Fibroblast of the conjunctiva (primary cell): ENCODE measurements around the gene TSSC4.

Experiments
- DNase-seq: peaks from one replicate; pipeline ENCODE4 v3.0.0-alpha.2; 2010; ENCODE audit warnings: low read depth

The TSSC4 gene

DNA sequence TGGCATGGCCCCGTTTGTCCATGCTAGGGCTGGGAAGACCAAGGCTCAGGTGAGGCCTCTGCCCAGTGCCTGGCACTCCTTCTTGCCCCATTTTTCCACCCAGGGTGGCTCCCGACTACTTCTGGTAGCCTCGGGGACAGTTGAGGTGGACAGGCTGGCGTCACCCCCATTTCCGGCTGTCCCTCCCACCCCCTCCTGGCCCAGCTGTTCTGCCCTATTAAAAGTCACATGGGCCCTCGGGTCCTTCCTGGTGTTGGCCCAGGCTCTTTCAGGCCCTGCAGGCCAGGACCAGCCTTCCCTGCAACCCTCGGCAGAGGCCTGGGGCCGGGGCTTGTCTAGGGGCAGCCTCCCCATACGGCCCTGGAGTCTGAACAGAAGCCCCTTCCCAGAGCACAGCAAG lies 14.0 kb upstream of the TSSC4 start:
- no peak for DNase-seq

DNA sequence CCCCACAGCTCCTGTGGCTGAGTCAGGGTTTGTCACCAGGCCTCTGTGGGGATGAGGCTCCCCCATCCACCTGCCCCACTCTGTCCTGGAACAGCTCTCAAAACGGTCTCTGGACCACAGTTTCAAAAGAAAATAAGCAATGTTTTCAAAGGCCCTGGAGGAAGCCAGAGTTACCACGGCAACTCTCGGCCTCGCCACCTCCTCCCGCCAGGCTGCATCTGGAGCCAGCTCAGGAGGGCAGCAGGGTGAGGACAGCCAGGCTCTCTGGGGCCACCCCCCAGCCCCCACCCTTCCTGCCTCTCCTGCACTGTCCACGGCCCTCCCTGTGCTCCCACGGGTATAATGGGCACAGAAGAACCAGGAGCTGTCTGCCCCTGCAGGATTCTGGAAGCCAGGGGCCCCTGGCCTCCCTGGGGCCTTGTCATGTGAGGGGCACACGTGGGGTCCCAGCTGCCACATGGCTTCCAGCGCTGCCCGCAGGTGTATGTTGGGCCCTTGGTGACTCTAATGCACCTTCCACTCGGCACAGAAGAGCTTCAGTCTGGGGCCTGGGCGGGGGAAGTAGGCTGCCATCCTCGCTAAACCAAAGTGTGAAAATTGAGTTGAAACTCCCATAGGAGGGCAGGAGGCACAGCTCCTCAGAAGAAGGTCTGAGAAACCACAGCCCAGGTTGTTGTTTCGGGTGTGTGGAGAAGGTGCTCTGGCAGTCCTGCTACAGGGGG lies 13.1 kb upstream of the TSSC4 start:
- peak; percentile 32 for DNase-seq

DNA sequence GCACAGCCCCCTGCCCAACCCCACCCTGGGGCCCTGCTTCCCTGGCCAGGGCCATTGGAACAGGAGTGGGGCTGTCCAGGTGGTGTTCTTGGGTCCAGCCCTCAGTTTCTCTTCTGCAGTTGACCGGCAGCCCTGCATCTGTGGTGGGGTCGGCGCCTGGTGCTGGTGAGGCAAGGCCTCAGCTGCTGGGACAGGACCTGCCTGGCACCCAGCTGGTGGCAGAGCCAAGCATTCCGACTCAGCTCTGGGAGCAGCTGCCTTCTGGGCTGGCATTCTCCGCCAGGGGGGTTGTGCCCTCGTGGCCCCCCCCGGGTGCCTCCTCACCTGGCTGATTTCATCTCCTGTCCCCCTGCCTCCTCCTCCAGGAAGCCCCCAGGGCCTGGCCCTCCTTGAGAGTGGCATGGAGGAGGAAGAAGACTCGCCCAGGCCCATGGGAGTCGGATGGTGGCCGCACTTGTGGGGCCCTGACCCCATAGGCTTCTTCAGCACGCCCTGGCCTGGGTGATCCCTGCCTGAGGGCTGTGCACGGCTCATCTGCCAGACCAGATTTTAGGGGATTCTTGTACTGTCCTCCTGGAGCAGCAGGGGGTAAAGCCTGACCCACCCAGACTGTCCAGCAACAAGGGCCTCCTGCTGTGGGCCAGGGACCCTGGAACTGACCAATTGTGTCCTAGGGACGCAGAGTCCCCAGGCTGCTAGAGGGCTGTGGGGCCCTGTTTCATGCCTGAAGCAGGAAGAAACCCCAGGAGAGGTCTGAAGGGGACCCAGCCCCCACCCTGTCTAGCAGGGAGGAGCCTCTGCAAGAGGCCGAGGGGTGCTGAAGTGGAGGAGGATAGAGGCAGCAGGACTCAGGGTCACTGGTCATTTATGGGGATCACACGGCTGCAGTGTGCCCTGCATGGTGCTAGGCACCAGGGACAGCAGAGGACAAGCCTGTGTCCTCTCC lies 11.8 kb upstream of the TSSC4 start:
- DNase-seq: no peak

DNA sequence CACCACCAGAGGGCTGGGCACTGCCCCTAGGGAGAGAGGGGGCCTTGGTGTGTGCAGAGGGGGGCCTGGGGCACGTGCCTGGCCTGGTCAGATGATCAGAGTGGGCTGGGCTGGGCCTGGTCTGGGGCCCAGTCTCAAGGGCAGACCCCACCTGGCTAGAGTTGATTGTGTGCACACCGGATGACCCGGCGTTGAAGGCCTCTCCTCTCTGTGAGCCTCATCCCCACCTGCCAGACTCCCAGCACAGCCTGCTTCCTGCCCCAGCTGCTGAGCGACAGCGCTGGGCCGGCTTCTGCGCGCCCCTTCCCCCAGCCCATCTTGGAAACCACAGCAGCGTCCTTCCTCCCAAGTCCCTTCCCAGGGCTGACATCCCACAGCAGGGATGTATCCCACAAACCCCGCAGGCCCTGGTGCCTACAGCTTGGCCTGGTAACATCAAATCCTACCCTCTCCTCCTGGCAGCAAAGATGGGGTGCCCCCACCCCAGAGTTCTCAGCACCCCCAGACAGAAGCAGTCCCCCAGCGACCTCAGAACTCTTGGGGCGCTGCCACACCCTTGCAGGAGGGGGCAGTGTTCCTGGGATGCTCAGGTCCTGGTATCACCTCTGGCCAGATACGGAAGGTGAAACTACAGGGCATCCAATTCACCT lies 11.0 kb upstream of the TSSC4 start:
- no peak for DNase-seq

DNA sequence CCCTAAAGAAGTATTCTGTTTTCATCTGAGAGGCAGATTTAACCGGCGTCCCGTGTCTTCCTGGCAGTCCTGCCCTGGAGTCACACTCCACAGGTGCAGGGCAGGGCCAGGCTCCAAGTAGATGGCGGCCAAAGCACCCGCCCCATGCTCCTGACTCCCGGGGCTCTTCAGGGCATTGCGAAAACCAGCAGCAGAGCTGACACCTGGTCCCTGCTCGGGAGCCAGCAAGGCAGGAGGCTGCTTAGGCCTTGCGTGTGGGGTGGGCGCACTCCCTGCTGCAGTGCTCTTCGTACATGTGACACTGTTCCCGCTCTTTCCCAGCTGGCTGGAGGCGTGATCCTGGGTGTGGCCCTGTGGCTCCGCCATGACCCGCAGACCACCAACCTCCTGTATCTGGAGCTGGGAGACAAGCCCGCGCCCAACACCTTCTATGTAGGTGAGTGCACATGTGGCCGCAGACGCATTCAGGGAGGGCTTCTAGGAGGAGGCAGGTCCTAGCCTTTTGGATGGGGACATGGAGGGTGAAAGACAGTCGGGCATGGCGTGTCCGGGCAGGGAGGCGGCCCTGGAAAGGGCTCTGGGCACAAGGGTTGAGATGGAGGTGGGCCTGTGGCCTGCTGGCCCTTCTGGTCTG lies 10.3 kb upstream of the TSSC4 start:
- DNase-seq: no peak

DNA sequence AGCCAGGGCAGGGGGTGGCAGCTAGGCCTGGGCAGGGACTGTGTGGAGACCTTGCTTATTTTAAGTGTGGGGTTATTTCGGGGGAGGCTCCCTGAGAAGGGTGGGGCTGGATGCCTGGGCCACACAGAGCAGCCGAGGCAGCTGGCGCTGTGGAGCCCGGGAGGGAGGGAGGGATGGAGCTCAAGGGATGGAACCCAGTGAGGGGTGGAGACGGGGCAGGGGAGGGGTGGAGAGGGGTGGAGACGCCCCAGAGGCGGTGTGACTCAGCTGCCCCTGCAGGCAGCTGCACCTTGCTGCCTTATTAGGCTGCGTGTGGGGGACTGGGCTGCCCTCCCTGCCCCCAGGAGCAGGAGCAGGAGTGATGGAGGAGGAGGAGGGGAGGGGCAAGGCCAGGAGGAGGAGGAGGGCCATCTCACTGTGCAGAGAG lies 9.8 kb upstream of the TSSC4 start:
- peak; percentile 76 for DNase-seq

DNA sequence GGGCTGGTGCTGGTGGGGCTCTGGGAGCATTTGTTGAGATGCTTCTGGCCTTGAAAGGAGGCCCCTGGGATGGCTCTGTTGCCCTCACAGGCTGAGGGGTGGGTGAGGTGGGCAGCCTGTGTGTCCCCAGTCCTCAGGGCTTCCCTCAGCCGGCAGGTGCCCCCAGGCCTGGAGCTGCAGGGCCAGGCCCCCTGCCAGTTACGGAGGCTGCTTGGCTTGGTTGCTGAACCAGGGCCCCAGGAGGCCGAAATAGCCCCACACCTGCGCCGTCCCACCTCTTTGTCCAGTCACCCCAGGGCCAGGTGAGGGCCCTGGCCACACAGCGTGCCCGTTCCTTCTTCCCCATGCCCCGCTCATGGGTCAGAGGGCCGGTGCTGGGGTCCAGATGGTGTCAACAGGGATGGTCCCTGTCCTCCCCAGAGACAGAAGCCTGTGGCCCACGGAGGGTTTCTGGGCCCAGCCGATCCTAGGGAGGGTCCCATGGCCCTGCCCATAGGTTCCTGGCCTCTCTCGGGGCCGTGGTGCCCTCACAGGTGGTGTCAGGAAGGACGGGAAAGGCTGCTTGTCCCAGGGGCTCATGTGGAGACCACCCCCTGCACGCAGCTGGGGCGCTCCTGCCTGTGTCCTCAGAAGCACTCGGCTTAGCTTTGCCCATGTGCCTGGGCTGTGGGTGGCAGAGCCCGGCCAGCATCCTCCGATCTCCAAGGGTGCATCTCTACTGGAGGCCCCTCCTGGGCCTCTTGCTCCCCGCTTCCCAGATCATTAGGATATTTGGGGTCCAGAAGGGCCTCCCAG lies 9.2 kb upstream of the TSSC4 start:
- no peak for DNase-seq

DNA sequence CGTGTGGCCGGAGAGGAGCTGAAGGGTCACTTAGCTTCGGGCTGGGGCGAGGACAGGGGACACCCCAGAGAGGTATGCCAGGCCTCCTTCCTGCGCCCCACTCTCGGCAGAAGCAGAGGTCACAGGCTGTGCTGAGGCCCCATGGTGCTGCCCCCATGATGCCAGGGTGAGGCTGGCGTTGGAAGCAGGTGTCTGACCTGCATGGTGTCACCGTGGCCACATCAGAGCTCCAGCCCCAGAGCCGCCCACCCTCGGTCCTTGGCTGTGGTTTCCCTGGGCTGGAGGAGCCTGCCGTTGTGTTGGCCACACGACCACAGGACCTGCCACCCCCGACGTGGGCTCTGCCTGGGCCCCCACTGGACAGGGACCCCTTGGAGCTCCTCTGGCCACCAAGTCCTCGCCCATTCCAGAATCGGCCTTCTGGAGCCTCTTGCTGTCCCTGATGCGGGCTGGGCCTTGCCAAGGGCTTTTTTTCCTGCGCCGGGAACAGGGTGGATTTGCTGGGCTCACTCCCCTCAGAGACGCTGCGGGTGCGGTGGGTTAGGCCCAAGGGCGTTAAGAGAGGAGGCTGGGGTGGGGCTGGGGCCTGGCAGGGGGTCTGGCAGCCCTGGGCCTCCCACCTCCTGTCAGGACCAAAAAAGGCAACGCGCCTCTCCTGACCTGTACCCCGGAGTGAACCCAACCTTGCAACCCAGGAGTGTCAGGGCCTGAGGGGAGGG lies 8.2 kb upstream of the TSSC4 start:
- DNase-seq: no peak

DNA sequence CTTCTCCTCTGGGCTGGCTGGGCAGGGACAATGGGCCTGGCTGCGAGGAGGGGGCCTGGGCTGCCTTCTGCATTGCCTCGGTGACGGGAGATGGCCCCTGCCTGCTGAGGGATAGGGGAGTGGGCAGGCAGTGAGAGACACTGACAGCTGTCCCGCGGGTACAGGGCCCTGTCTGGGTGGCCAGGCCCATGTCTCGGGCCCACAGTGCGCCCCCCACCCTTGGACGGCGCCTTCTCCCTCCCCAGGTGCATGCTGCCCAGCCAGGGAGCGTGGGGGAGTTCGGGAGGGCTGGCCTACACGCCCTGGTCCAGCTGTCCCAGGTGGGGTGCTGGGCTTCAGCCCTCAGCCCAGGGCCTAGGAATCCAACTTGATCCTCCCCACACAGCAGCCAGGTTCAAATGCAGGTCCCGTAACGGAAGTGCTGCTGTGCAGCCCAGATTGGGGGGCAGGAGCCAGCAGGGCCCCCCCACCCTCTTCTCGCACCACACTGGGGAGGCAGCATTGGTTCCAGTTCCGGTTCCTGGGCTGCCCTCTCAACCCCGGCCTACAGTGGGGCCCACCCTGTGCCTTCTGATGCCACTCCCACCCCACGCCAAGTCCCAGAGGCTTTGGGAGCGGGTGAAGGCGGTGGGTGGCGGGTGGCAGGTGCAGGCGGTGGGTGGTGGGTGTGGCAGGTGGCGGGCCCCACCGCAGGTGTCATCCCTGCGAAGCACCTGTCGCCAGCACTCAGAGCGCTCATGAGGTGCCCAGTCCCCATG lies 7.3 kb upstream of the TSSC4 start:
- no peak for DNase-seq

DNA sequence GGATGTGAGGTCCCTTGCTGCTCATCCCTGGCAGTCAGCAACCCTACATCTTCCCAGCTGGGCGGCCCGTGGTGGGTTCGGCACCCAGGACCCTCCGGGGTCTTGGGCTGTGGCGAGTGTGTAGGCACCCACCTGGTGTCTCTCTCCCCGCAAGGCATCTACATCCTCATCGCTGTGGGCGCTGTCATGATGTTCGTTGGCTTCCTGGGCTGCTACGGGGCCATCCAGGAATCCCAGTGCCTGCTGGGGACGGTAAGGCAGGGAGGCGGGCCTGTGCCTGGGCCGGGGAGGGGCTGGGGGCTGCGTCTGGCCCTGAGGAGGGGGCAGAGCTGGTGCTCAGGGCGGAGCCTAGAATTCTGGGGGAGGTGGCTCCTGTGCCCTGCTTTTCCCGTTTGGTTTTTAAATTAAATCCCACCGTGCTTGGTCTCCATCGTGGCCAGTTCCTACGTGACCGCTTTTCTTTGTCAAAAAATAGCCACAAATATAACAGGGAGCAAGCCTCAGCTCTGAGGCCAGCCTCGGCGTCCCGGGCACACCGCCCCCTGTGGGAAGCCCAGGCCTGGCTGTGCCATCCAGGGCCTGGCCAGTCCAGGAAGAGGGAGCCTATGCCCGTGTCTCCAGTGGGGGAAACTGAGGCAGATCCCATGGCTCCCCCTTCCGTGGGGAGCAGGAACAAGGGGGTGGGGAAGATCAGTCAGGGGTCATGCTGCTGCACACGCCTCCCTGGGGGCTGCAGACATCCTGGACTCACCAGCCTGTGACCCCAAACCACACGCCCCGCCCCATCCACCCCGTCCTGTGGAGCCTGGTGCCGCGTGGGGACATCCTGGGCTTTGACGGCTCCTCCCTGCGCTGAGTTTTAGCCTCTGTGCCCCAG lies 6.4 kb upstream of the TSSC4 start:
- DNase-seq: no peak

DNA sequence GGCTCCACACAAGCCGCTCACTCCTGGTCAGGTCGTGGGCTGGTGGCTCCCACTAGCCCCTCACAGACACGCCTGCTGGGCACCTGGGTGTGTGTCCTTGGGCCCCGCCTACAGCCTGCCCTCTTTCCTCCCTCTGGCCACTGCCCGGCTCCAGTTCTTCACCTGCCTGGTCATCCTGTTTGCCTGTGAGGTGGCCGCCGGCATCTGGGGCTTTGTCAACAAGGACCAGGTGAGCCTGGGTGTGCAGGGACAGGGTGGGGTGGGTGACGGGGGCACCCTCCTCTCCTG lies 5.8 kb upstream of the TSSC4 start:
- DNase-seq: no peak

DNA sequence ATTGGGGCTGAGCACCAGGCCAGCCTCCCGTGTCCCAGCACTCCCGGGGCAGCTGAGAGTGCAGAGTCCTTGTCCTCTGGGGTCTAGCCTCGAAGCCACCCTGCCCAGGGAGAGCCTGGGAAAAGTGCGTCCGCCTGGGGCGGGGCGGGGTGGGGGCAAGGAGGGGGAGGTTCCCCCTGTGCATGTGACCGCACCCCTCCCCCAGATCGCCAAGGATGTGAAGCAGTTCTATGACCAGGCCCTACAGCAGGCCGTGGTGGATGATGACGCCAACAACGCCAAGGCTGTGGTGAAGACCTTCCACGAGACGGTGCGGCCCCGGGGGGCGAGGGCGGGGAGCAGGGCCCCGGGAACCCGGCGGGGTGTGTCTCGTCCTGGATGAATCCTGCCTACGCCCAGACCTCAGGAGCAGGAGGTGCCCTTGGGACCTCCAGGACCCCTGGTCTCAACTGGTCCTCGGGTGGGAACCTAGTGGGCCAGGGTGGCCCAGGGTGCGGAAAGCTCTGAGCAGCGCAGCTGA lies 5.3 kb upstream of the TSSC4 start:
- no peak for DNase-seq

DNA sequence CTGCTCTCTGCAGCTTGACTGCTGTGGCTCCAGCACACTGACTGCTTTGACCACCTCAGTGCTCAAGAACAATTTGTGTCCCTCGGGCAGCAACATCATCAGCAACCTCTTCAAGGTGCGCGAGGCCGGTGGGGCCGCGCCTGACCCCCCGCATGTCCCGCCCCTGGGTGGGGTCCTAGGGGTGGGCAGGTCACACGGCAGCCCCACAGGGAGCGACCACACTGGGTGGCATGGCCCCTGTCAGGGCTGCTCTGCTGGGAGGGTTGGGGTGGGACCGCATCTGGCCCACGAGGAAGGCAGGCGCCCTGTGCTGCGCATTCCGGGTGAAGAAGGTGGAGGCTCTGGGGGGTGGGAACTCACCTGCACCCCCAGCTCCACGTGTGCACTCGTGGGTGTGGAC lies 4.7 kb upstream of the TSSC4 start:
- DNase-seq: no peak

DNA sequence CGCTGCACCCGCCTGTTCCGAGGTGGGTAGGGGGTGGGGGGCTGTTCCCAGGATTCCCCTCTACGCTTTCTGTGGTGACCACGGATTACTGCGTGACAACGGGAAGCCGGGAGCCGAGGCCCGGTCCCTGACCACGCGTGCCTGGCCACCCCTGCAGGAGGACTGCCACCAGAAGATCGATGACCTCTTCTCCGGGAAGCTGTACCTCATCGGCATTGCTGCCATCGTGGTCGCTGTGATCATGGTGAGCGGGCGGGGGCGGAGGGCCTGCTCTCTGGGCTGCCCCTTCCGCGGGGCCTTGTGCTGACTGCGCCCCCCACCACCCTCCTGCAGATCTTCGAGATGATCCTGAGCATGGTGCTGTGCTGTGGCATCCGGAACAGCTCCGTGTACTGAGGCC lies 4.1 kb upstream of the TSSC4 start:
- DNase-seq: no peak

DNA sequence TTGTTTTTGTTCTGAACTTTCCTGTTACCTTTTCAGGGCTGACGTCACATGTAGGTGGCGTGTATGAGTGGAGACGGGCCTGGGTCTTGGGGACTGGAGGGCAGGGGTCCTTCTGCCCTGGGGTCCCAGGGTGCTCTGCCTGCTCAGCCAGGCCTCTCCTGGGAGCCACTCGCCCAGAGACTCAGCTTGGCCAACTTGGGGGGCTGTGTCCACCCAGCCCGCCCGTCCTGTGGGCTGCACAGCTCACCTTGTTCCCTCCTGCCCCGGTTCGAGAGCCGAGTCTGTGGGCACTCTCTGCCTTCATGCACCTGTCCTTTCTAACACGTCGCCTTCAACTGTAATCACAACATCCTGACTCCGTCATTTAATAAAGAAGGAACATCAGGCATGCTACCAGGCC lies 3.5 kb upstream of the TSSC4 start:
- no peak for DNase-seq

DNA sequence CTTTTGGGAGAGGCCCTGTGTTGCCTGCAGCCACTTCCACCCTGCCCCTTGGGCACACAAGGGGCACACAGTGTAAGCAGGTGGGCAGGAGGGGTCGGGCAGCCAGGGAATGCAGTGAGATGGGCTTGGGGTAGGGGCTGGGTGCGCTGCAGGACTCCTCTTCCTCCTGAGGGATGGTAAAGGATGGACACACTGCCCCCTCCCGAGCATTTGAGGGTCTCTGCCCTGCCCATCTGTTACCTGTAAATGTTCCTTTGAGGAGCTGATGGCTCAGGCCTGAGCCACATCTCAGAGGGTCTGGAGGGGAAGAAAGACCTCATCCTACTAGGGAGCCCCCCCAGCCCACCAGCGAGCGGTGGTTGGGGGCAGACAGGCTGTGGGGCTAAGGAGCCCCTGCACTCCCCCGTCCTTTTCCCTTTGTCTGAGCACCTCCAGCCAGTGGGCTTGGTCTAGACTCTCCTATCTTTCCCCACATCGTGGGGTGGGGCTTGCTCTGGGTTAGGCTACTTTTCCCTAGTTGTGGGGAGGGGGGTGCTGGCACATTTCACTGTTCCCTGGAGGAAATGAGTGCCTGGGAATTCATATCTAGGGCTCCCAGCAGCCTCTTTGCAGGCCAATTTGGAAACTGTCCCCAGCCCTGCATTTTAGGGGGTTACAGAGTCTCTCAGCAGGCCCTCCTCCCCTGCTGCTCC lies 1.7 kb upstream of the TSSC4 start:
- no peak for DNase-seq

DNA sequence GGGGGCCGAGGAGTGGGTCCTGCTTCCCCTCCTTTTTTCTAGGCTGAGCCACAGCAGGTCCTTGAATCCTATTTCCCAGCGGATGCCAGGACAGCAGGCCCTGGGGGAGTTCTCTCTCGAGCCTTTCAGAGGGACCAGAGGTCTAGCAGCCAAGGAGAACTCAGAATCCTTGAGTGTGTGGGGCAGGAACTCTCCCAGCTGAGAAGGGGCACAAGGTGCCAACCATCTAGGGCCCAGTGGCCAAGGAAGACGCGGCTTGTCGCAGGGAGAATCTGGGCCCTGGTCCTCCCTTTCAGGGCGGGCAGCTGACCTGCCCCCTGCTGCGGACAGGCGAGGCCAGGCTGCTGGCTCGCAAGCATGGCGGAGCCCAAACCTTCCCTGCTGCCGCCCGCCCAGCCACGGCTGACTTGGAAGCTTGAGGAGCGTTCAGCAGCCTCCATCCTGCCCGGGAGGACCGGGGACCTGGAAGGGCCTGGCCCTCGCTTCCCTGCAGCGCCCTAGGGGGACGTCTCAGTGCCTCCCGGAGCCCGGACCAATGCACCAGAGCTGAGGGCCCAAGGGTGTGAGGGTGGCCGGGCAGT lies 972 bp upstream of the TSSC4 start:
- no peak for DNase-seq

DNA sequence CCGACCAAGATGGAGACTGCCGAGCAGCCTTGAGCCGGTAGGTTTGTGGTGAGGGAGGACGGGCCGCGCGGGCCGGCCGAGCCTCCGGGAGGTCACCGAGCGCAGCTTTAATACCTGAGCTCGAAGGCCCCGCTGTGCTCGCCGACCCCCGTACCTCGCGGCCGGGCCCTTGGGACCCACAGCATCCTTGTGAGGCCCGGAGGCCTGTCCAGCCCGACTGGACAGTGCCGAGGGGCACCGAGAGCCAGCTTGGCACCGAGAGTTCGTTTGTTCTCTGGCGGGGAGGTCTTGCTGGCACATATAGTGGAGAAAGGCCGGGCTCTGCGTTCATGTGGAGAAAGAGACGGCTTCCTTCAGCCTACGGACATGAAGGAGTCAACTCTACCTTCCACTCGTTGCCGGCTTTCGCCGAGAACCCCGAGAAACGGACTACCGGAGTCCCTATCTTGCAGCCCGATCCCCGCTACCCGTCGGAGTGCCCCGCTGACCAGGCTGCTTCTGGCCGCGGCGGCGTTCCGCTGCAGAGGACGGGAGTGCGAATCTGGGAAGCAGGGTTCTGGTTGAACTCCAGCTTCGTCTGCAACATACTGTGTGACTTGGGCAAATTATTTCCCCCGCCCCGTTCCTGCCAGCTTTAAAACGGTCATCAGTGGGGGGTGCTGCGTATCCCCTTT lies 349 bp downstream of the TSSC4 start:
- DNase-seq: no peak
